ENCODE data around the gene PRPF8.

Gene PRPF8

DNA sequence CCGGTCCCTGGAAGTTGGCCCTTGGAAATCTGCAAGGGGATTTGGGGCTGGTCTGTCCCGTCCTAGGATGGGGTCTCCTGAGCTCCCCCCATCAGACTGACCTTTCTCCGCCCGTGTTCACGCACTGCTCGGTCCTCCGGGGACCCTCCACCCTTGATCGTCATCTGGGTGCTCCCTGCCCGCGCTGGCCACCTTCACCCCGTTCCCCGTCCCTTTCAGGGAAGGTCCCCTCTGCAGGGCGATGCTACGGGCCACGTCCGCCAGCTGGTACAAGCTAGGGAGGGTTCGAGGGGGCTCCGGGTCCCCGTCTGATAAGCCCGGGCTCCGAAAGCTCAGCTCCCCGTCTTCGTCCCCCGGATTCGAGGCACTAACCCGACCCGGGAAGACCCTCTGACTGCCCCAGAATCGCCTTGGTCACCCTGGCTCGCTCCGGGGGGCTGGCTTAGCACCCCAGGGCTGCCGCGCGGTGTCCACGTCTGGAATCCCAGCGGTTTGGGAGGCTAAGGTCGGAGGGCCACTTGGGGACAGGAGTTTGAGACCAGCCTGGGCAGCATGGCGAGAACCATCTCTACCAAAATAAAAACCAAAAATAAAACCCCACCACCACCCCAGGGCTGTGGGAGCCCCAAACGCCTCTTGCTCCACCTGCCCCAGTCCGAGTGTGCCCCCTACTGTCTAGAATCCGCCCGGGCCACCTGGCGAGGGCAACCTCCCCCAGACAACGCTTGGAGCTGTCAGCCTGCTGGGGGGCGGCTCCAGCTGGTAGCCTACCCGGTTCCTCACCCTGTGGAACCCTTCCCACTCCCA is 55.0 kb downstream of the PRPF8 start:
- H3K9me3 Mint-ChIP-seq, result no peaks in the 10 kb centered on the region

DNA sequence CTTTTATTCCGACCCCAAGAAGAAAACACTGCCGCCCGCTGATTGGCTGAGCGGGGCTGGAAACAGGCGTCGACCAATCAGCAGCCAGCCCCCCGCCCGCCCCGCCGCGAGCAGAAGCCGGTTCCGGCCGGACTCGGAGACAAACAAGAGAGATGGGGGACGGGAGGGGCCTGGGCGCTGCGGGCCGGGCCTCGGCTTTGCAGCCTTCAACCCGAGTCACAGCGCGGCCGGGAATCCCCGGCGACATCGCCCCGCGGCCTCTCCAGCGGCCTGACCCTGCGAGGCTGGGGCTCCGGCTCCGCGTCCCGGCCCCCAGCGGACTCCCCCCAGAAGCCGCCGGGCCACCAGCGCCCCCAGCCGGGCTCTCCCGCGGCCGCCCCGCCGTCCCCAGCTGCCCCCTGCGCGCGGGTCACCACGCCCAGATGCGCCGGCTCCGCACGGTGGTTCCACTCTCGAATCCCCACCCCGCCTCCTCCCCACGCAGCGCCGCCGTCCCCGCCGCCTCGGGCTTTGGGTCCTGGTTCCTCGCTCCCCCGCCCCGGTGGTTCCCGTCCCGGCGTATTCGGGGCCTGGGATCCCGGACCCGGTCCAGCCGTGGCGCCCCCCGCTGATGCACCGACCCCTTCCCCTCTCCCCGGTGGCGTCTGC is 55.7 kb downstream of the PRPF8 start:
- peak overlapping the region; percentile 93 for H3K27ac Mint-ChIP-seq
- peak overlapping the region; percentile 94 for H3K4me3 Mint-ChIP-seq
- H3K4me1 Mint-ChIP-seq, result peaks cover 21% of the 10 kb centered on the region
- H3K9me3 Mint-ChIP-seq, result no peaks in the 10 kb centered on the region
- H3K36me3 Mint-ChIP-seq, result no peaks in the 10 kb centered on the region
- no peaks in the 10 kb centered on the region for H3K27me3 Mint-ChIP-seq

More for the DNA sequence above, 55.0 kb downstream of the PRPF8 start:
- H3K27me3 Mint-ChIP-seq, result no peaks in the 10 kb centered on the region
- H3K36me3 Mint-ChIP-seq, result no peaks in the 10 kb centered on the region
- peaks cover 21% of the 10 kb centered on the region for H3K4me1 Mint-ChIP-seq
- H3K4me3 Mint-ChIP-seq, result peak overlapping the region; percentile 84
- H3K27ac Mint-ChIP-seq, result peak overlapping the region; percentile 73

GRCh38 chr17:1627982-1628855 is 56.4 kb downstream of the PRPF8 start, which contains the start of gene SLC43A2:
Gene SLC43A2 (minus strand): TSS chr17:1628834. CDS start chr17:1627874, 960 bp downstream.
- no peaks in the 10 kb centered on the region for H3K9me3 Mint-ChIP-seq
- no peaks in the 10 kb centered on the region for H3K36me3 Mint-ChIP-seq
- peak within 1 kb of the TSS; percentile 93 for H3K27ac Mint-ChIP-seq
- no peaks in the 10 kb centered on the region for H3K27me3 Mint-ChIP-seq
- peak within 1 kb of the TSS; percentile 94 for H3K4me3 Mint-ChIP-seq
- H3K4me1 Mint-ChIP-seq, result peaks cover 21% of the 10 kb centered on the region

GRCh38 chr17:1627182-1627981 is 57.3 kb downstream of the PRPF8 start:
- H3K36me3 Mint-ChIP-seq, result no peaks in the 10 kb centered on the region
- peak overlapping the region; percentile 81 for H3K4me3 Mint-ChIP-seq
- no peak overlapping the region for H3K27ac Mint-ChIP-seq
- no peaks in the 10 kb centered on the region for H3K27me3 Mint-ChIP-seq
- H3K9me3 Mint-ChIP-seq, result no peaks in the 10 kb centered on the region
- peaks cover 21% of the 10 kb centered on the region for H3K4me1 Mint-ChIP-seq

DNA sequence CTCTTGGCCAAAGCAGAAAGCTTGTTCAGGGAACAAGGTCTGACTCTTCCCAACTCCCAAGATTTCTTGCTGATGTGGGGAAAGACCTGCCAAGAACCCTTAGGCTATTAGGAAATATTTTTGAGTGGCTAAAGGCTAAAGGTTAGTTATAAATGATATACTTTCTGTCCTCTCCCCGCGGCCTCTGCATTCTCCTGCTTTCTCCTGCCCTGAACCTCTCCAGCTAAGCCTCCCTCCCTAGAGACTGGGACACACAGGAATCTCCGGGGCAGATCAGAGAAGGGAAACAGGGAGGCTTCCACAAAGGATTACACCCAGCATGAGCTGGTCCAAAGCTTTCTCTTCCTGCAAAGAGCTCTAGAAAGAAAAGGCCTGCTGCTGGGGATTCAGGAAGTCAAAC is 58.3 kb downstream of the PRPF8 start:
- Mint-ChIP-seq H3K27ac (no peak overlapping the region), H3K27me3 (no peaks in the 10 kb centered on the region), H3K4me1 (peaks cover 21% of the 10 kb centered on the region), H3K4me3 (no peak overlapping the region), H3K36me3 (no peaks in the 10 kb centered on the region), H3K9me3 (no peaks in the 10 kb centered on the region)

GRCh38 chr17:1625581-1625980 is 59.1 kb downstream of the PRPF8 start:
- H3K36me3 Mint-ChIP-seq, result no peaks in the 10 kb centered on the region
- H3K4me1 Mint-ChIP-seq, result peaks cover 21% of the 10 kb centered on the region
- no peaks in the 10 kb centered on the region for H3K9me3 Mint-ChIP-seq
- H3K27me3 Mint-ChIP-seq, result no peaks in the 10 kb centered on the region
- no peak overlapping the region for H3K4me3 Mint-ChIP-seq
- no peak overlapping the region for H3K27ac Mint-ChIP-seq

DNA sequence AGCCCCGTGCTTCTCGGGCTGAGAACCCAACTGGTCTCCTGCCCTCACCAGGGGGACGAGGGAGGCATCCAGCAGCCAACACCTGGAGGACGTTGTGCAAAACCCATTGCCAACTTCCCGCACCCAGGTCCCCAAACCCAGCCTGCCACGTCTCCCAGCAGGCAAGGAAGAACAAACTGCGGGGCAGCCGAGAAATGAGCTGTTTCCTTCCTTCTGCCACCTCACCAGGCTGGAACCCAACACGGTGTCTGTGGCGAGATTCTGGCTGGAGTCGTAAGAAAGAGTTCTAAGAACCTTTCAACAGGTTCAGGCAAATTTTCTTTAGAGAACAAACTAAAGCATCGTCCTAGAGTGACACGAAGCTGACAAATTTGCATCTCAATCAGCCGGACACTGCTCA is 59.6 kb downstream of the PRPF8 start:
- H3K4me3 Mint-ChIP-seq, result no peak overlapping the region
- H3K36me3 Mint-ChIP-seq, result no peaks in the 10 kb centered on the region
- H3K4me1 Mint-ChIP-seq, result peaks cover 17% of the 10 kb centered on the region
- H3K9me3 Mint-ChIP-seq, result no peaks in the 10 kb centered on the region
- no peaks in the 10 kb centered on the region for H3K27me3 Mint-ChIP-seq
- no peak overlapping the region for H3K27ac Mint-ChIP-seq

GRCh38 chr17:1624650-1625049 is 60.0 kb downstream of the PRPF8 start:
- Mint-ChIP-seq H3K4me1 (peaks cover 16% of the 10 kb centered on the region), H3K36me3 (no peaks in the 10 kb centered on the region), H3K27ac (no peak overlapping the region), H3K9me3 (no peaks in the 10 kb centered on the region), H3K4me3 (no peak overlapping the region), H3K27me3 (no peaks in the 10 kb centered on the region)

DNA sequence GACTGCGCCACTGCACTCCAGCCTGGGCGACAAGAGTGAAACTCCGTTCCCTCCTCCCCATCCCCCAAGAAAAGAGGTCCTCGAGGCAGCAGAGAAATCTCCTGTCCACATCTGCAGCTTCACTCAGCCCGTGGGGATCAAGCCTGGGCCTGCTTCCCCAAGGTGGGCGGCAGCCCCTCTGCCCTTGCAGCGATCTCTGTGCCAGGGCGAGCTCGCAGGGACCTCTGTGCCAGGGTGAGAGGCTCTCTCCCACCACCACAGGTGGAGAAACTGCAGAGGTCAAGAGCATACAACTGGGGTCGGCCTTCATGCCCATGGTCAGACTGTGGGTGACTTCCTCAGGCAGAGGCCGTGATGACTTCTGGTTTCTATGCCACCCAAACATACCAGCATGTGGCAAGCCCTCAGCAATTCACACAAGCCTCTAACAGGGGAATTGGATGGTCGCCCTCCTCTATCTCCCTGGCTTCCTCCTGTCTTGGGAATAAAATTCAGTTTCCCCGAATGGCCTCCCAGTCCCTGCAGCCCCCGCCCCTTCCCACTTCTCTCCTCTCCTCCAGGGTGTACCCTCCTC is 61.5 kb downstream of the PRPF8 start:
- Mint-ChIP-seq H3K9me3 (no peaks in the 10 kb centered on the region), H3K27me3 (no peaks in the 10 kb centered on the region), H3K36me3 (no peaks in the 10 kb centered on the region), H3K4me3 (no peak overlapping the region), H3K4me1 (peaks cover 16% of the 10 kb centered on the region), H3K27ac (no peak overlapping the region)

GRCh38 chr17:1621273-1621954 is 63.3 kb downstream of the PRPF8 start:
- Mint-ChIP-seq H3K27me3 (no peaks in the 10 kb centered on the region), H3K9me3 (no peaks in the 10 kb centered on the region), H3K36me3 (no peaks in the 10 kb centered on the region), H3K4me3 (no peak overlapping the region), H3K4me1 (peaks cover 6% of the 10 kb centered on the region), H3K27ac (no peak overlapping the region)

- Mint-ChIP-seq H3K4me3 (no peak overlapping the region), H3K9me3 (no peaks in the 10 kb centered on the region), H3K4me1 (no peaks in the 10 kb centered on the region), H3K27me3 (no peaks in the 10 kb centered on the region), H3K36me3 (no peaks in the 10 kb centered on the region), H3K27ac (no peak overlapping the region)
These were observed 64.2 kb downstream of the PRPF8 start for GRCh38 chr17:1620486-1620885.

DNA sequence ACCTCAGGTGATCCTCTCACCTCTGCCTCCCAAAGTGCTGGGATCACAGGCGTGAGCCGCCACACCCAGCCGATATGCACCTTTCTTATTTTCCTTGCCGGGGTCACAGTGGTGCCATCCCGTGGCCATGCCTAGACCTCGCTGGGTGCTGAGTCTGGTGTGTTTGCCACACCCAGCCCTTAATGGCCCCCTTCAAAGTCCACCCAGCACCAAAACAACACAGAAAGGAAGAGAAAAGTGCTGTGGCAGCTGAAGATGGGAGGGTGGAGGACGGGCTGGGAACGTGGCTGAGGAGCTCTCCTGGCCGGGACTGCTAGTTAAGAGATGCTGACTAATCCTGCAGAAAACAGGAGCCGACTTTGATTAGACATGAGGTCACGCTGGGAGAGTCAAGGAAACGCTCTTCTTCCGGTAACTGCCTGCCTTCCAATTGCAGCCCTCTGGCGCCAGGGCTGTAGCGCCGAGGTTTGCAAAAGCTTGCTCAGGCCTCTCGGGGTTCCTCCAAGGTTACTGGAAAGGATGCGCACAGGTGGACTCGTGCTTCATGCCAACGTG is 67.0 kb downstream of the PRPF8 start:
- Mint-ChIP-seq H3K36me3 (no peaks in the 10 kb centered on the region), H3K27ac (no peak overlapping the region), H3K4me1 (no peaks in the 10 kb centered on the region), H3K9me3 (no peaks in the 10 kb centered on the region), H3K4me3 (no peak overlapping the region), H3K27me3 (no peaks in the 10 kb centered on the region)

DNA sequence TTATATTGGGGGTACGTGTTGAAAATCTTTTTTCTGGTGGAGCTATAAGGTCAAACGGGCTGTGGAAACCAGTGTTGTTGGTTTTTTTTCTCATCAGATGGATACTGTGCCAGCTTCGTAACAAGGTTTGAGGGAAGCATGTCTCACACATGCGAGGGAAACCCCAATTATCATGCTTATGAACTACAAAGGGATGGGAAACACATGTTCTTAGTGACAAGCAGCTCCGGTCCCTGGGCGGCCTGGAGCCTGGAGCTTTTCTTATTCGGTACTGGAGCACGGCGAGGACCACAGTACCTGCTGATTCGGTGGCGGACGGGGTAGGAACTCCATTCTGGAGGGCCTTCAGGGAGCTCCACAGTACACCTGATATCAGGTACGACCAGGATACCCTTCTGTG is 68.6 kb downstream of the PRPF8 start:
- Mint-ChIP-seq H3K9me3 (no peaks in the 10 kb centered on the region), H3K4me3 (no peak overlapping the region), H3K36me3 (no peaks in the 10 kb centered on the region), H3K4me1 (no peaks in the 10 kb centered on the region), H3K27me3 (no peaks in the 10 kb centered on the region), H3K27ac (no peak overlapping the region)

DNA sequence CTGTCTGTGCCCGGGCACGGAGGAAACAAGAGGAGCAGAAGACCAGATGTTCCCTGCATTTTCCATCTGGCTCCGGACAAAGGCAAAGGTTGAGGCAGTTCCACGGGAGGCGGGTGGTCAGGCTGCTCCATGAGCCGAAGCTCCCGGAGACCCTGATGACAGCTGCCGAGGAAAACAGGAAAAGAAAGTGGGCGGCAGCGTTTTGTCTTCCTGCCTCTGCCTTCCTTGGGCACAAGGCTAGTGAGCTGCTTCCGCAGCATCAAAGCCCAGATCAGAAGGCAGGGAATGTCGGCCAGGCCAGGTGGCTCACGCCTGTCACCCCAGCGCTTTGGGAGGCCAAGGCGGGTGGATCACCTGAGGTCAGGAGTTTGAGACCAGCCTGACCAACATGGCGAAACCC is 72.3 kb downstream of the PRPF8 start:
- H3K4me1 Mint-ChIP-seq, result peaks cover 11% of the 10 kb centered on the region
- H3K36me3 Mint-ChIP-seq, result no peaks in the 10 kb centered on the region
- no peak overlapping the region for H3K4me3 Mint-ChIP-seq
- no peaks in the 10 kb centered on the region for H3K27me3 Mint-ChIP-seq
- no peak overlapping the region for H3K27ac Mint-ChIP-seq
- no peaks in the 10 kb centered on the region for H3K9me3 Mint-ChIP-seq

Data from activated naive CD4-positive, alpha-beta T cell treated with anti-CD3 and anti-CD28 coated beads, Interleukin-2, amount 50 U/mL, for 24 hours (primary cell).